Ureter (tissue), 1 donor: Measurements from ENCODE around the gene EDRF1. TPM values are rescaled to one million over a fixed set of nuclear protein-coding genes. Genes with fewer than 3 reads are reported as not detected.
"Not testable (repeated sequence)": the region's sequence is repeated elsewhere in the genome, so short reads cannot be mapped to it uniquely, and the experiment has no call there.

Experiments
- DNase-seq: peaks from one replicate; pipeline ENCODE4 v3.0.0-alpha.2; 2020; ENCODE audit warnings: low spot score
- total RNA-seq: library from RNA; stranded (reverse); gene quantifications from one replicate; pipeline ENCODE4 v1.2.4, GENCODE V29; 2023
- donor health status: DM: yes; HTN: yes; CAD: no.

EDRF1 gene, protein sequence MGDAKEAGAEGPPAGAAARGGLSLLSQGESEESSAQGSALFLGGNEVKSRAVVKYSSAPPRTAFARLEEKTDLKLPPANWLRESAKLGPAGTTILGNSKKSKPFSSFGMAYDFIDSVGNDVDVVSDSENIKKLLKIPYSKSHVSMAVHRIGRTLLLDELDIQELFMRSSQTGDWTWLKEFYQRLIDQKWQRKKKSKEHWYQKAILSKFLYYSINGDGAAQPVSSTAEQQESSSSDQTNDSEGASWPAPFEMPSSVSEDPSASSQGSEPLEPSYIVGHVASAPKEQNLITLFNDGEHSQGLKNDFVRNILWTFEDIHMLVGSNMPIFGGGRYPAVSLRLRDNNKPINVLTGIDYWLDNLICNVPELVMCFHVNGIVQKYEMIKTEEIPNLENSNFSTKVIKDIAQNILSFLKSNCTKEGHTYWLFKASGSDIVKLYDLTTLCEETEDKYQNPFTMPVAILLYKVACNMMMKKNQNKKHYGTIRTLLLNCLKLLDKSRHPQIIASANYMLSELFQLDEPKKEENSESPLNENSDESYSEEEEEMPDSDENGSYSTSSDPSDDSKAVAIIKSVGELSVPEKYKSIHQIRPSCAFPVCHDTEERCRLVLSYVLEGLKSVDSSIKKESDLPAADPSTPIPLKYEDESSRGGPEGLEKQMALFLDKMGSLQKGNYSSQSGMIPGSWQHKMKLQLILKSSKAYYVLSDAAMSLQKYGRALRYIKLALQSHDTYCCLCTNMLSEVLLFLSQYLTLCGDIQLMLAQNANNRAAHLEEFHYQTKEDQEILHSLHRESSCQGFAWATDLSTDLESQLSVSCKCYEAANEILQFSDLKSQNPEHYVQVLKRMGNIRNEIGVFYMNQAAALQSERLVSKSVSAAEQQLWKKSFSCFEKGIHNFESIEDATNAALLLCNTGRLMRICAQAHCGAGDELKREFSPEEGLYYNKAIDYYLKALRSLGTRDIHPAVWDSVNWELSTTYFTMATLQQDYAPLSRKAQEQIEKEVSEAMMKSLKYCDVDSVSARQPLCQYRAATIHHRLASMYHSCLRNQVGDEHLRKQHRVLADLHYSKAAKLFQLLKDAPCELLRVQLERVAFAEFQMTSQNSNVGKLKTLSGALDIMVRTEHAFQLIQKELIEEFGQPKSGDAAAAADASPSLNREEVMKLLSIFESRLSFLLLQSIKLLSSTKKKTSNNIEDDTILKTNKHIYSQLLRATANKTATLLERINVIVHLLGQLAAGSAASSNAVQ
- 34.0 TPM for total RNA-seq

DNA sequence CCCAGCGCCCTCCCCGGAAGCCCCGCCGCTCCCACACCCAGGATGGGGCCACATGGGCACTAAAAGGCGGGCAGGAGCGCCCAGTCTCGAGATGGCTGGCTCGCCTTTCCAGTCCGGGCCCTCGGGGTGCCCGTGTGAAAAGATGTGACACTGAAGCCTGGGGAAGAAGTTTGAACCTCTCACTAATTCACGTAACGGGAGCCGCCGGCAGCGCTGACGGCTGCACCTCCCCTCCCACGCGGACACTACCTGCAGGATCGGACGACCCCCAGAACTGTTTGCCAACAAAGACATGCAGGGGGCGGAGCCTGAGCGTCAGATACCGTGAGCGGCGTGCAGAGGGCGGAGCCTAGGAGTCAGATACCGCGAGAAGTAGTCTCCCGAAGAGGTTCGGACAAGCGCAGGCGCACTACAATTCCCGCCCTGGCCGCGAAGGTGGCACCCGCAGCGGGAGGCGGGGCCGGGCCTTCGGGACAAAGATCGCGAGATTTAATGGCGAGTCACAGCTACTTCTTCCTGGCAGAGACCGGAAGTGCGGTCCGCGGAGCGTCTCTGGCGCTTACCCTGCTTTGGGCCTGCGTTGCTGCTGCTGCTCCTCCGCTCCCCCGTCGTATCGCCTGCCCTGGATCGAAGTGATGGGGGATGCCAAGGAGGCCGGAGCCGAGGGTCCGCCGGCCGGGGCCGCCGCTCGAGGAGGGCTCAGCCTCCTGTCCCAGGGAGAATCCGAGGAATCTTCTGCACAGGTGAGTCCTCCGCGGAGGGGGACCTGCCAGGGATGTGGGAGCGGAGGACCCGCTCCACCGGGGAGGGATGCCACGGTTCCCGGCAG is at the start of gene EDRF1:
EDRF1 (plus strand) TSS at position 537 of the 829 bp plus-strand sequence; CDS start at position 636, 99 bp downstream.
- peak; percentile 99 for DNase-seq

DNA sequence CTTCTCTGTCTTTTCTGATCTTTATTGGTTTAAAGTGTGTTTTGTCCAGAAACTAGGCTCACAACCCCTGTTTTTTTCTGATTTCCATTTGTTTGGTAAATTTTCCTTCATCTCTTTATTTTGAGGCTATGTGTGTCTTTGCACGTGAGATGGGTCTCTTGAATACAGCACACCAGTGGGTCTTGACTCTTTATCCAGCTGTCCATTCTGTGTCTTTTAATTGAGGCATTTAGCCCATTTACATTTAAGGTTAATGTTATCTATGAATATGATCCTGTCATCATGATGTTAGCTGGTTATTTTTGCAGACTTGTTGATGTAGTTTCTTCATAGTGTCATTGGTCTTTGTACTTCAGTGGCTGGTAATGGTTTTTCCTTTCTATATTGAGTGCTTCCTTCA is 46.6 kb upstream of the EDRF1 start:
- DNase-seq, result no peak

DNA sequence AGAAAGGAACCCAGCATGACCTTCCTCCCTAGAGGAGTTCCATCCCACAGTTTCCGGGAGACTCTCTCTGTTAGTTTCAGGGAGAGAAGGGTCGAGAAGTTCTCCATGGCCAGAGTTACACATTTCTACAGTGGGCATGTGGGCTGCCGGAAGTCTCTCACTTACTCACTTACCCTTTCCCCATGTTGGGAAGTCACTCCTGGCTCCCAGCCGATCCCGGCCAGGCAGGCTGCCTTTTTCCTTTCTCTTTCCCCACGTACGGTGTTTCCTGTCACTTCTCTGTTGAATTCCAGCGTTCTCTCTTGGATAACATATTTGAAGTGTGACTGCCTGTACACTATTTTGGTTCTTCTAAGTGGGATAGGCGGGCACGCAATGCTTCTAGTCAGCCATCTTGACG is 40.1 kb upstream of the EDRF1 start:
- DNase-seq, result no peak

DNA sequence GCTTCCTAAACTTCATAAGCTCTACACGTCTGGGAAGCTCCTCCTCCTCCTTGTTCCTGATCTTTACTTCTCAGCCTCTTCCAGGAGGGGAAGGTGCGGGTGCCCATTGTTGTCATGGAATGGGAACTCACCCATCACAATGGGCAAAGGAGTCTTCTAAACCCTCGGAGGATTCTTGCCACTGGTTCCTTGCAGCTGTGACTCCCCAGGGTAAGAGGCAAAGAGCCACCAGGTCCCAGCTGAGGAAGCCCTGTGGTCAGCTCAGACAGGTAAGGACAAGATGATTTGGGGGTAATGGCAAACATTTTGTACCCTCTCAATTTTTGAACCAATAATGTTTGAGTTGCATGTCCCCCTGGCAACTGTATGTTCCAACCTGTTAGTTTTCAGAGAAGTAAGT is 36.4 kb upstream of the EDRF1 start, which contains the start of gene TEX36:
TEX36 (minus strand) TSS at position 101 of the 400 bp plus-strand sequence. CDS start 174 bp downstream, outside the sequence.
- no peak for DNase-seq

DNA sequence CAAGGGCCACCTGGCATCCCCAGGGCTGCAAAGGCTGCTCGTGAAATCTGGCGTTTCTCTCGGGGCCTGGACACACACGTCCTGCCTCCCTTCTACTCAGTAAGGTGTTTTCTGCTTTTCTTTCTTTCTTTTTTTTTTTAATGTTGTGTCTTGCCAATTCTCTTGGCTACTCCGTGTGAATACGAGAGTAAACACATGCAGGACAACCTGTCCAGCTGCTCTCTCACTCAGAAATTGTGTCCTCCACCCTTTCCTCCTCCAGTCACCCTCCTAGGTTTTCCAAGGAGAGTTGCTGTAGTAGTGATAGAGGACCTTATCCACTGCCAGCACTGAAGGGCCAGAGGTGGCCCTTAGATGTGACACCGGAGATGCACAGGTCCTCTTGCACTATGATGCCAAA is 35.7 kb upstream of the EDRF1 start:
- no peak for DNase-seq

DNA sequence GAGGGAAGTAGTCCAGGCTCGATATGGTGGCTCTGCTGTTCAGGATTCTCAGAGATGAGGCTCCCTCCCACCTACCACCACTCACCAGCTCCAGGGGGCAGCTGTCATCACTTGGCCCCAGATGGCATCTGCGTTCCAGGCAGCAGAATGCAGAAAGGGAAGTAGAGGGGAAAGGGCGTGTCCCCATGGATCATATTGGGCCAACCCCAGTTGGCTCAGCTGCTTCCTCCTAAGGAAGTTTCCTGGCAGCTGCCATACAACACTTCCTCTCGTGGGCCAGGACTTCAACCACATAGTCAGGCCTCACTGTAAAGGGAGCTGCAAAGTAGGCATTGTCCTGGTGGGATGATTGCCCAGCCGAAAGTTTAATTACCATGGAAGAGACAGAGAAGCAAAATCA is 34.9 kb upstream of the EDRF1 start:
- no peak for DNase-seq

DNA sequence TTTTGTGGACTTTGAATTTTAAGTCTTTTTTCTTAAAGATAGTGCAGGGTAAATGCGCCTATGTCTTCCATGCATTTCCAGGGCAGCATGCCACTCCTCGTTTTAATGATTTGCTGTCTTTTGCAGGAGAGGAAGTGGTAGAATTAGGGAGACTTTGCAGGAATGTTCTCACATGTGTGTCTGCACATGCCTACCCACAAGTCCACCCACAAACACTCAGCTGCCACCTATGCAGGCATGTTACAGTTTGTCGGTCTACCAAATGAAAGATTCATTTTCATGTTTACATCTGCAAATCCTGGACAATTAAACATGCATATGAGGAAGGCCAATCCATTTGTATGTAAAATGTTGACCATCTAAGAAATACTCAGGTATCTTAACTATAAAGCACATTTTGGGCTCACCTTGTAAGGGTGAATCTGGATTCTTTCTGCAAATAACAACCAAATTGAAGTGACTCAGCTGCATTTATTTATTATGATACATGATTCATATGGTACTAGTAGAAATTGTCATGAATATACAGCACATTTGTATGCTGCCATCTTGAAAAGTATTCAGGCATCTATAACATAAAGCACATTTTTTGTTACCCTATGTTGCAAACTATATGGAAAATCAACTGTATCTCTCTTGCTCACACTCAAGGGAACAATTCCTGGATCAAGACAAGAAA is 31.9 kb upstream of the EDRF1 start:
- no peak for DNase-seq

DNA sequence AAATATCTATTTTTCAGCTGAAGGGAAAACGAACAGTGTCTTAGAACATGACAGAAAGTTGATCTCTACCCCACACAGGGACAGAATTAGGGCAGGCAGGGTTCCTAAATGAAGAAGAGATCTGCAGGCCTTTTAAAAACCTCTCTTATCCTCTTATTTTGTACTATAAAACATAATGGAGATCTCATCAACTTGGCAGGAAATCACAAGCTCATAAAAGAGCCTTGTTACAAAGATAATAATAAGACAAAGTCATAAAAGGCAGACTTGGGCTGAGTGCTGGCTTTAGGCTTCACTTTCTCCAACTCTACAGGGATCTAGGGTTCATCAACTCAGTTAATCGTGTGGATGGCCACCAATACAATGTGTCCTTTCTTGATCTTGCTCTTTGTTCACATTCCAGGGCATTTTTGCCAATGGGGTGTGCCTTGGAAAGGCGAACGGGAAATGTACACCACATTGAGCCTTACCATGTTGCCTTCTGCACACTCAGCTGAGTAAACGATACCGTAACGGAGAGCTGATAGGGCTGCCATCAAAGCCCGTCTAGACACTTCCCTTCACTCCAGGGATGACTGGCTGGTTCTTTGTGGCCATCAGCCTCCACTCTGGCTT is 29.4 kb upstream of the EDRF1 start:
- DNase-seq, result no peak

DNA sequence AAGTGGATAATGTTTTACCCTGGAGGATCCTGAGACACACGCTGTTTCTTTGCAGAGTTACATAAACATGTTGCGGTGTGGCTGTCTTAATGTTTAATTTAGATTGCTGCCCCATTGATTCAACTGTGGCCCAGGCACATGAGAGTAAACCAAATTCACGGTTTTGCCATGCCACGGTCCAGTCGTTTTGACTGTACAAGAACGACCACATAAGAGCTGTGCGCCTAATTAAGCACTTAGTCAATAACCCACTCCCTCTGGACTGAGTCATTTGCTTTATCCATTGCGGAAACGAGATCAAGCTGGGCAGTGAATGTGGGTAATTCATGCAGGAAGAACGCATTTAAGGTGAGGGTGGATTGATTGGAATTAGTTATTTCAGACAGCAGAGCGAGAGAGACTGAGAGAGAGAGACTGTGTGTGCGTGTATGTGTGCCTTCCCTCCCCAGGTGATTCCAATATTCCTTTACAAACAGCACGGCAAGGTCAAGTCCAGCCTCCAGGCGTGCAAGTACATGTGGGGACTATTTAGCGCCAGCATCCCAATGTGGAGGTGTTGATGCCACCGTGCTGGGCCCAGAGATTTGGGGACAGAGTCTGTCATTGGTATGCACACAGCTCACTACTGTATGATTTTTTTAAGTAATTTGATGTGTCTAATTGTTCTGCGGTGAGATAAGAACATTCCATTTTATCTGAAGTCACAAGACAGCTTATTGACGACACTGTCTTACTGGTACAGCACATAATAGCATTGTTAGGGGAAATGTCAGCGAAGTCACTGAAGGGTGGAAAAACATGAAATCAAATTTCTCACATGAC is 28.1 kb upstream of the EDRF1 start:
- no peak for DNase-seq

DNA sequence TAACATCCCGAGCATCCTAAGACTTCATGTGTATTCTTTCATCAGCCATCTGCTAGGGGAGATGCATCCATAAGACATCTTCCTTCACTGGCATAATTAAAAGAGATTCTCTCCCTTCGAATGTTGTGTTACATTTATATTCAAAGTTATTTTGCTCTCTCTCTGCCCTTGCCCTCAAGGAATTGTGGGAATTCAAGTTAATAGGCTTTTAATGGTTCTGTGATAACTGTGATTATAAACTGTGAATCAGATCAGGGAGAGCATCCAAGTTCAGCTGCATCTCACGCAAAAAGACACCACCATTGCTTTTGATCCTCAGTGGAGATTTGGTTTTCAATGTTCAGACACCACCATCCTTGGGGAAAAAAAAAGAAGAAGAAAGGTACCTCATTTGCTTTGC is 27.3 kb upstream of the EDRF1 start:
- DNase-seq, result no peak

DNA sequence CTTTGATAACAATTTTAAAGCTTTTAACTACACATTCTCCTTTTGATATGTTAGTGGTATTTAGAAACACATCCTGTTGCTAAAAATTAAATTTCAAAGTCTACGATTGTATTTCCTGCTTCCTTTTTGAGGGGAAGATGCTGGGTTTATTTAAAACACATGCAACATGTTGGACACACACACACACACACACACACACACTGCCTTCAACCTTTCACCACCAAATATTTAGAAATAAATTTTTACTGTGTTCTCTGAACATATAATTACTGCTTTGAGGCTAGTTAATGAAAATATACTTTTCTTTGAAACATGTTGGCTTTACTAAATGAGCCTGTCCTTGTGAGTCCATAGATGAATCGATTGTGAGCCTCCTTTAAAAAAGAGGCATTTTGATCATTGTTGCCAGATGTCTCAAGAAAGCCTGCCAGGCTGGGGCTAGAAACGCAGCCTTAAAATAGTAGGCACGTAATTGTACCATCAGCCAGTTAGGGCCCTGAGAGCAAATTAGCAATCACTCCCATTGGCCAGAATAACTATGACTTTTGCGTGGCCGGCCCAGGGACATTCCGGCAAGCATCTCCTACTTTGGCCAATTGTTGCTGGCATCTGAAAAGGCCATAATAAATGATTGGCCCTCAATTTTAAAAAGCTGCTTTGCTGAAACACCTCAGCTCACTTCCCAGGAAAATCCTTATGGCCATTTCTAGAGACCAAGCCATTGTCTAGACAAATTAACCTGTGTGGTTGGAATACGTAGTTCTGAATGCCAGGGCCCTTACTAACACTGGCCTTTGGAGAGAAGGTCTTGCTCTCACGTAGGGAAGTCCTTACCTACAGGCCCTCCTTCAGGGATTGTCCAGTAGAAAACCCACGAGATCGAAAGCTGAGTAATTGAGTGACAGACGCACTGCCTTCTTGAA is 26.6 kb upstream of the EDRF1 start:
- no peak for DNase-seq

DNA sequence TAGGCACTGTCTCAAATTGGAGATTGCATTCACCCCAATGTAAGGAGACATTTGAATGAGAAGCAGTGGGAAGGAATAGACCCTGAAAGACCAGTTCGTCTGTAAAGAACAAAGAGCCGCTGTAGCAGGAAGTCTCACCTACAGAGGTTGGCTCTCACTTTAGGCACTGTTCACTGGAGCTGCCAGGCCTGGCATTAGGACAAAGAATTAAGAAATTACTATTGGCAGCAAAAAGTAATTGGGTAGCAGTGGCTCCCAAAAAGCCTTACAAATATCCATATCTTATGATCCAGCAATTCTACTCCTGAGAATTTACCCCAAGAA is 26.0 kb upstream of the EDRF1 start:
- no peak for DNase-seq

DNA sequence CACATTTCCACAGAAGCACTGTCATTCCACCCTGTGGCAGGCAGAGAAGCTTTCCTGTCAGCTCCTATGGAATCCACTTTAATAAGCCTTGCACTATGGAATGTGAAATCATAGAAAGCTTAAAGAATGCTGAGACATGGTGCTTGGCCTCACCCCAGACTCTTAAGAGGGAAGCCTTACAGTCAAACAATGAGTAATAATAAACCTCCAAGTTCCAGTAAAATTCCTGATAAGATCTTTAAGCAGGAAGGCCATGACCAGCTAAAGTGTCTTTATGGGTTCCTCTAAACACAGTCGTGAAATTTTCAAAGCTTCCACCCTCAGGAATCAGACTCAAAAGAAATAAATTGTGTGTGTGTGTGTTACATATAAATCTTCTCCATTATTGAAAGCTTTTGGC is 24.6 kb upstream of the EDRF1 start:
- no peak for DNase-seq

DNA sequence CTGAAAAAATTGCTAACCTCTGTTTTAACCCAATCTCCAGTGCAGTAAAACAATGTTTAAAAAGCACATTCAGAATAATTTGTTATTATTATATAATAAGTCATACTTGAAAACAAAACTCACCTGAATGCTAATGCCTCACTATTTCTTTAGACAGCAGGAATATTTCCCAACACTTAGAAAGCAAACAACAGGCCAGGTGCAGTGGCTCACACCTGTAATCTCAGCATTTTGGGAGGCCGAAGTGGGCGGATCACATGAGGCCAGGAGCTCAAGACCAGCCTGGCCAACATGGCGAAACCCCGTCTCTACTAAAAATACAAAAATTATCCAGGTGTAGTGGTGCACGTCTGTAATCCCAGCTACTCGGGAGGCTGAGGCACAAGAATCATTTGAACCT is 22.6 kb upstream of the EDRF1 start:
- not testable (repeated sequence) for DNase-seq

DNA sequence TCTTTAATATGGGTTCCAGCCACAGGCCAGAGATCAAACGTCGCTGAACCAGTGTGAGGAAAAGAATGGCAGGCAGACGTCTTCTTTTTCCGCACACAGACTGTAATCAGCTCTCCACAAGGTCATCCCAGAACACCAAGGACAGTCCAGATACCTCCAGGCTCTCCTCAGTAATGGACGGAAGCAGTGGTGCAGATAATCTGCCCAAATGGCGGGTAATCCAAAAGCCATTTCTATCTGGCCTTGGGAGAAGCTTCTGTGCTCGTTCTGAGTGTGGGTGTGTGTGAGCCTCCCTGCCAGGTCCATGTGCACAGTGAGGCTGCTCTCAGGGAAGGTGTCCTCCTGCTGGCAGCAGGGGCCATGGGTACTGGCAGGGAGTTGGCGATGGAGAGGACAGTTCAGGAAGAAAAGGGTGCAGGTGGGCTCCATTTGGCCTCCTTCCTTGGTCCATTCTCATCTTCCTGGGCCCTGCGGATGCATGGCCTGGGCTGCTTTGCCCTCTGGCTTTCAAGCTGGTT is 21.0 kb upstream of the EDRF1 start:
- no peak for DNase-seq

DNA sequence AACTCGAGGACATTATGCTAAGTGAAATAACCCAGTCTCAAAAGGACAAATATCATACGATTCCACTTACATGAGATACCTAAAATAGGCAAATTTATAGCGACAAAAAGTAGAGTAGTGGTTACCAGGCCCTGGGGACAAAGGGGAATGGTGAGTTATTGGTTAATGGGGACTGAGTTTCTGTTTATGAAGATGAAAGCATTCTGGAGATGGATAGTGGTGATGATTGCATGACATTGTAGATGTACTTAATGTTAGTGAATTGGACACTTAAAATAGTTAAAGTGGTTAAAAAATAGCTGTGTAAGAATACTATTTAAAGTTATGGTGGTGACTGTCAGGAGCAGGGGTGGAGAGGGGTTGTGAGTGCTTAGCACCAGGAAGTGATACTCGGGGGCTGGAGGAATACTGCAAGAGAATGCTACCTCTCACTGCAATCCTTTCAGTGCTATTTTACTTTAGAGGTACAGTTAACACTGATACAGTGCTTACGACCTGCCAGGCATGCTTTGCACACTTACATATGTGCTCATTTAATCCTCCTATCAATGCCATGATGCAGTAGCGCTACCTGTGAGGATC is 19.9 kb upstream of the EDRF1 start:
- no peak for DNase-seq

DNA sequence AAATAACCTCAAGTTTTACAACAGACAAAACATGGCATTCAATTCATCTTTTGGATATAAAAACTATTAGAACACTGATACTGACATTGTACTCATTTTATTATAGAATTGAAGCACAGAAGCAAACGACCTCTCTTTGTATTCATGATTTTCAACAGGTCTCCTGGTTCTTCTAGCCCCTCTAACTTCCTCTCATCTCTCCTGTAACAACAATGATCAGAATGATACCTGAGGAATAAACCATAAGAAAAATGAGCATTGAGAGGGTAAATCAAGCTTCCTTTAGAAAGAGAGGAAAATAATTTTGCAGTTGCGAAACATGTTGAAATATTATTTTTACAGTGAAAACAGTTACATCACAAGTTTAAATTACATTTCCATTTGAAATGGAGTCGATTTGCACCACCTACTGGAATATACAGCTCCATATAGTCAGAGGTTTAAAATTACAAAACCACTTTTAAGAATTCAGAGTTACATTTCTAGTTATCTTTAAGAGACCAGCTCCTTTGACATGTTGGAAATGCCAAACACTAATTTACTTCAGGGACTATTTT is 19.1 kb upstream of the EDRF1 start:
- DNase-seq, result no peak
